Small intestine (tissue), 16 donors: ENCODE measurements around the gene IFIT1. TPM values are rescaled to one million over a fixed set of nuclear protein-coding genes. Genes with fewer than 3 reads are reported as not detected.
A peak's percentile ranks its signal among the peaks of the same experiment; 100 is the strongest.

Experiments
- DNase-seq, 2 donors: peaks; one replicate each; pipeline versions ENCODE4 v3.0.0 to v3.0.0-alpha.2; 2013
- FAIRE-seq: peaks from 2 replicates; lab custom pipeline; 2012; peaks lifted over from hg19 to GRCh38; lab: Jason Lieb, UNC
- H3K27ac ChIP-seq, 3 donors: one replicate each; pipeline ENCODE4 v1.5.1; 2013; ENCODE audit warnings: low read length in 2 of 3, mild to moderate bottlenecking in 2 of 3, control low read depth in 1 of 3, inconsistent platforms in 1 of 3, low read depth in 1 of 3, moderate library complexity in 1 of 3
- H3K27me3 ChIP-seq, 3 donors: one replicate each; pipeline ENCODE4 v1.6.1; 2013; ENCODE audit warnings: low read length in 3 of 3, inconsistent platforms in 1 of 3; ENCODE audit not compliant: control insufficient read depth in 3 of 3, insufficient read depth in 3 of 3
- H3K36me3 ChIP-seq, 3 donors: one replicate each; pipeline ENCODE4 v1.6.1; 2013; ENCODE audit warnings: low read length in 3 of 3, inconsistent platforms in 1 of 3, low read depth in 1 of 3, mild to moderate bottlenecking in 1 of 3, moderate library complexity in 1 of 3; ENCODE audit not compliant: control insufficient read depth in 3 of 3, insufficient read depth in 2 of 3
- H3K4me1 ChIP-seq, 3 donors: one replicate each; pipeline ENCODE4 v1.6.1; 2013; ENCODE audit warnings: low read length in 2 of 3, inconsistent platforms in 1 of 3, low read depth in 1 of 3, mild to moderate bottlenecking in 1 of 3, moderate library complexity in 1 of 3; ENCODE audit not compliant: control insufficient read depth in 3 of 3, insufficient read depth in 2 of 3
- H3K4me3 ChIP-seq, 3 donors: one replicate each; pipeline ENCODE4 v1.5.1; 2013; ENCODE audit warnings: low read length in 3 of 3, control low read depth in 1 of 3, inconsistent platforms in 1 of 3, low read depth in 1 of 3, mild to moderate bottlenecking in 1 of 3, moderate library complexity in 1 of 3
- H3K9me3 ChIP-seq, 2 donors: one replicate each; pipeline ENCODE4 v1.6.1; 2013; ENCODE audit warnings: low read depth in 1 of 2, low read length in 1 of 2; ENCODE audit not compliant: control insufficient read depth in 2 of 2, insufficient read depth in 1 of 2
- WGBS, 3 donors: extraction: QIAGEN DNeasy Blood & Tissue Kit; methylation state at CpG; one replicate each; pipeline ENCODE4 v1.1.7; 2013; 5-methylcytosine and 5-hydroxymethylcytosine counted together
- long read RNA-seq, 10 donors: transcript quantifications; one replicate each; lab custom pipeline, GENCODE V29; 2026
- polyA plus RNA-seq, 4 donors: library from polyadenylated mRNA; stranded (reverse) in 3 of 4; unstranded in 1 of 4; fragments of 200-250 nt in 3 of 4; fragments of 120-200 nt in 1 of 4; gene quantifications; one replicate each; pipeline versions ENCODE4 v1.2.1 to v1.2.3, GENCODE V29; 2013
- donor health status: healthy with polysubstance abuse.
- donor health status: control.
- donor health status: control.
- donor health status: Bipolar disorder and iron deficiency.
- donor health status: healthy.

IFIT1 gene, protein sequence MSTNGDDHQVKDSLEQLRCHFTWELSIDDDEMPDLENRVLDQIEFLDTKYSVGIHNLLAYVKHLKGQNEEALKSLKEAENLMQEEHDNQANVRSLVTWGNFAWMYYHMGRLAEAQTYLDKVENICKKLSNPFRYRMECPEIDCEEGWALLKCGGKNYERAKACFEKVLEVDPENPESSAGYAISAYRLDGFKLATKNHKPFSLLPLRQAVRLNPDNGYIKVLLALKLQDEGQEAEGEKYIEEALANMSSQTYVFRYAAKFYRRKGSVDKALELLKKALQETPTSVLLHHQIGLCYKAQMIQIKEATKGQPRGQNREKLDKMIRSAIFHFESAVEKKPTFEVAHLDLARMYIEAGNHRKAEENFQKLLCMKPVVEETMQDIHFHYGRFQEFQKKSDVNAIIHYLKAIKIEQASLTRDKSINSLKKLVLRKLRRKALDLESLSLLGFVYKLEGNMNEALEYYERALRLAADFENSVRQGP
- polyA plus RNA-seq = 1 to 10 TPM; 1.4 to 7.5 (median 3.1) TPM
- long read RNA-seq, donor 1, transcript IFIT1-201 (2 exons, 1,880 nt) = major isoform, 8 of 8 reads
- long read RNA-seq, donor 1, partial matches to known transcripts = 0 of 8 reads
- long read RNA-seq, donor 1, other reads (novel, unspliced or antisense) = 0 of 8 reads
- long read RNA-seq, donor 2, partial matches to known transcripts = 0 of 1 reads
- long read RNA-seq, donor 2, other reads (novel, unspliced or antisense) = 0 of 1 reads
- long read RNA-seq, donor 3, partial matches to known transcripts = 0 of 1 reads
- long read RNA-seq, donor 3, other reads (novel, unspliced or antisense) = 0 of 1 reads
- long read RNA-seq, donor 4 = 0 reads
- long read RNA-seq, donor 5 = 0 reads
- long read RNA-seq, donor 6 = 0 reads
- long read RNA-seq, donor 7 = 0 reads
- long read RNA-seq, donor 8 = 0 reads
- long read RNA-seq, donor 9 = 0 reads
- long read RNA-seq, donor 10, partial matches to known transcripts = 0 of 3 reads
- long read RNA-seq, donor 10, other reads (novel, unspliced or antisense) = 0 of 3 reads

DNA sequence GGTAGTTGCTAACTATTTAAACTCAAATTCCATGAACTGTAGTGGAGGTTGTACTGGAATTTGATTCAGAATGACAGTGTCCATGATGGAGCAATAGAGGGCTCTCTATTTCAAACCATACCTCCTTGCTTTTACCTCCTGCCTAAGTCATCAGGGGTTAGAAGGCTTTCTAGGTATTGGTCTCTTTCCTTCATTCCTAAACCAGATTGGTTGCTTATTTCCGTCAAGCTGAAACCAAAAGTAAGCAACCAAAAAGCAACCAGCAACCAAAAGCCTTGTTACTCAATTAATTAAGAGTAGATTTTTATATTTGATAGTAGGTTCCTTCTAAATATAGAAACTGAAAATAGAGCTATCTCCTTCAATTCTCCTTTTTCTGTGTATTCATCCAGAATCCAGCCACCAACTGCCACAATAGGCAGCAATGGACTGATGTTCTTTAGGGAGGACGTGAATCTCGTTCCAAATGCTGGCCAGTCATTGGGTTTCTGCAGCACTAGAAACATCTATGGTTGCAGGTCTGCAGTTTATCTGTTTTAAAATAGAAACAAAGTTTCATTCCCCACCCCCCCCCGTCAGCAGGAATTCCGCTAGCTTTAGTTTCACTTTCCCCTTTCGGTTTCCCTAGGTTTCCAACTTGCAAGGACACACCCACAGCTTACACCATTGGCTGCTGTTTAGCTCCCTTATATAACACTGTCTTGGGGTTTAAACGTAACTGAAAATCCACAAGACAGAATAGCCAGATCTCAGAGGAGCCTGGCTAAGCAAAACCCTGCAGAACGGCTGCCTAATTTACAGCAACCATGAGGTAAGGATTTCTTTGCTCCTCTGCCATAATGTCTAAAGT lies at the start of gene IFIT1:
TSS of gene IFIT1 (plus strand) at position 717 of the 850 bp plus-strand sequence. CDS start at position 807, 90 bp downstream.
- no peaks in the 10 kb centered on the region for H3K36me3 ChIP-seq
- peak; percentile 84 to 90 for DNase-seq
- peak; percentile 5 for FAIRE-seq
- 1 to 3% (median 1%) methylated on average over 8 of the region's 8 CpGs for WGBS, 3 donors
- peak within 1 kb of the TSS; percentile 58 to 96 (median 73) for H3K27ac ChIP-seq
- peaks cover 0 to 8% (median 0%) of the 10 kb centered on the region in 3 donors for H3K4me1 ChIP-seq
- no peaks in the 10 kb centered on the region for H3K27me3 ChIP-seq
- peak within 1 kb of the TSS; percentile 20 to 55 (median 46) for H3K4me3 ChIP-seq
- no peaks in the 10 kb centered on the region for H3K9me3 ChIP-seq

DNA sequence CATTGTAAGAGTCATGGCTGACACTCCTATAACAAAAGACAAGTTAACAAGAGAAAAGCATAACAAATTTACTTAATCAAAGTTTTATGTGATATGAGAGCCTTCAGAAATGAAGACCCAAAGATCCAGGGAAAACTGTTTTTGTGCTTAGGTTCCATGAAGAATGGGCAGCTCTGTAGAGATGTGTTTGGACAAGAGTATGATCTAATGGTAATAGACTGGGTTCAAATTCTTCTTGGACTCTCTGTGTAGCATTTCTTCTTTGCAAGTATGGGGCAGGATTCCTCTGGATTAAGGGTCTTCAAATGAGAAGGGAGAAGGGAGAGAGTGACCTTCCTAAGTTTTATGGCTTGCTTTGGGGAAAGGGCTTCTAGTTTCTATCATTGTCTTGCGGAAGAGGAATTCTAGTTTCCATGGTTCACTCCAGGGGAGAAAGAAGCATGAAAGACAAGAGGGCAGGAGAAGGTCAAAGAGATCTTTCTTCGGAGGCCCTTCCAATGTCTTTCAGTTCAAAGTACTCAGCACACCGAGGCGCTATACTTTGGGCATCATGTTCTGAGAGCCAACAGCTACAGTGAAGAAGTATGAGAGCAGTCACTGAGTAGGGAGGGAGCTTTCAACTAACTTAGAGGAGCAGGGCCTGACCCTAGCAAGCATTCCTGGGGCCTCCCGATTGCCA lies 49.2 kb upstream of the IFIT1 start:
- peak overlapping the region in 1 of 3 donors; percentile 5 for H3K27ac ChIP-seq
- no peak overlapping the region for H3K4me3 ChIP-seq
- peaks cover 3 to 5% (median 5%) of the 10 kb centered on the region in 3 donors for H3K36me3 ChIP-seq
- FAIRE-seq (no peak), DNase-seq (no peak)
- peaks cover 4 to 58% (median 5%) of the 10 kb centered on the region in 3 donors for H3K4me1 ChIP-seq
- no peaks in the 10 kb centered on the region for H3K27me3 ChIP-seq
- WGBS, 3 donors = 88 to 94% (median 89%) methylated on average over 5 of the region's 5 CpGs
- no peaks in the 10 kb centered on the region for H3K9me3 ChIP-seq

DNA sequence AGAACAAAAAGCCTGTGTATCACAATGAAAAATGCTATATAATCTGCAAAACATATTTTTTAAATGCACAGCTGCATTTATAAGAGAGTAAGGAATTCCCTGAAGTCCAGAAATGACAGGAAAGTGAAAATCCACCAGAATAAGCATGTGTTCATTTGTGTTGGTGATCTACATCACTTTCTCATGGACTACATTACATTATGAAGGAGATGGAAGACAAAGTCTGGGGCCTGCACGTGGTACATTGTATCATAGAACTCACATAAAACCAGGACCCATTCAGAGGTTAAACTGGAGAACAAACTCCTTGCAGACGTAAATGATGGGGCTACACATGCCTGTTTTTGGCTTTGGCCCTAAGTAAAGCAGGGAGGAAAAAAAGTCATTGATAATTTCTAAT lies 48.3 kb upstream of the IFIT1 start:
- Histone ChIP-seq H3K27me3 (no peaks in the 10 kb centered on the region), H3K9me3 (no peaks in the 10 kb centered on the region), H3K36me3 (peaks cover 0 to 5% (median 0%) of the 10 kb centered on the region in 3 donors), H3K4me1 (peaks cover 4 to 63% (median 4%) of the 10 kb centered on the region in 3 donors), H3K27ac (no peak overlapping the region), H3K4me3 (no peak overlapping the region)
- FAIRE-seq (no peak), DNase-seq (no peak)
- 71 to 77% (median 76%) methylated on average over 2 of the region's 2 CpGs for whole genome bisulfite sequencing, 3 donors

DNA sequence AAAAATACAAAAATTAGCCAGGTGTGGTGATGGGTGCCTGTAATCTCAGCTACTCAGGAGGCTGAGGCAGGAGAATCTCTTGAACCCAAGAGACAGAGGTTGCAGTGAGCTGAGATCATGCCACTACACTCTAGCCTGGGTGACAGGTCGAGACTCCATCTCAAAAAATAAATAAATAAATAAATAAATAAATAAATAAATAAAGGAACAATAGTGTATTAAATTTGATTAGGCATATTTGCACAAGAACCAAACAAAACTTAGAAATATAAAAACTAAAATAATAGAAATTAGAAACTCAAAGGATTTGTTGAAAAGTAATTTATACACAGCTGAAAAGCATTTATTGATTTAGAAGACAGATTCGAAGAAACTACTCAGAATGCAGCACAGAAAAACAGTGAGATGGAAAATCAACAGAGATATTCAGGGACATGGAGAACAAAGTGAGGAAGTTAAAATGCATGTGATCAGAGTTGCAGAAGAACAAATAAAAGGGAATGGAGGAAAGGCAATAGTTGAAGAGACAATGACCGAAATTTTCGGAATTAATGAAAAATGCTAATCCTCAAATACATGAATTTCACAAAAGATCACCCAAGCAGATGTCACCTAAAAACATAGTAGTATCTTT lies 46.9 kb upstream of the IFIT1 start:
- Histone ChIP-seq H3K36me3 (no peaks in the 10 kb centered on the region), H3K27ac (no peak overlapping the region), H3K9me3 (no peaks in the 10 kb centered on the region), H3K4me1 (peaks cover 4 to 63% (median 6%) of the 10 kb centered on the region in 3 donors), H3K4me3 (no peak overlapping the region), H3K27me3 (no peaks in the 10 kb centered on the region)
- DNase-seq (no peak), FAIRE-seq (no peak)
- WGBS, 3 donors = 90 to 95% (median 92%) methylated on average over 4 of the region's 4 CpGs

DNA sequence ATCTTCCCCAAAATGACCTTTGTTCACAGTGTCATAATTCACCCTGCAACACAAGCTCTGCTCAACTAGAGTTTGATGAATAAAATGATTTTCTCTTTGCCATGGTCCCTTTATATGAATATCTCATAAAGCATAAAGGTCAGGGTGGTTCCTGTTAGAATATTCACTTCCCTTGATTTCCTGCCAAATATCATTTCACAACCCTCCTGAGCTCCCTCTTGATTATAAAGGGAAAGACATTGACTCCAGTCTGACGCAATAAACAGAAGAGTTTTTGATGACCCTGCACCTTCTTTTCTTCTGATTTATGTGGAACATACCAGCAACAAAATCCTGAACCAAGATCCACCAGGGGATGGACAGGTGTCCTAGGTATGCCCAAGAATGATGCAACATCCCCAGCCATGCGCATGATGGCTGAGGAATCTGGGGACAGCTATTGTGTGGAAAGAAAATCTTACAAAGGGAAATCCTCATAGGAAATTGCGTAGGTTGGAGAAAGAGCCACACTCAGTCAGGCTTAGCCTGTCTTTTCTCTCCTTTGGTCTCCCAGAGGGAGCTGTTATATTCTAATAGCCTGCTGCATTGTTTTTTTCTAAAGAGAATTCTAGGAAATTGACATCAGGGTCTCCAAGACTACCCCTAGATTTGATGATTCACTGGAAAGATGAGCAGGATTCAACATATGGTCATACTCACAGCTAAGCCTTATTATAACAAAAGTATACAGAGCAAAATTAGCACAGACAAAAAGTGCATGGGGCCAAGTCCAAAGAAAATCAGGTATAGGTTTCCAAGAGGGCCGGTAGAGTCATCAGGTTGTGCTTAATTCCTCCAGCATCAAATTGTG lies 45.8 kb upstream of the IFIT1 start:
- Histone ChIP-seq H3K9me3 (no peaks in the 10 kb centered on the region), H3K4me3 (no peak overlapping the region), H3K4me1 (peaks cover 2 to 66% (median 8%) of the 10 kb centered on the region in 3 donors), H3K27me3 (no peaks in the 10 kb centered on the region), H3K27ac (peak overlapping the region in 2 of 3 donors; percentile 19 to 68), H3K36me3 (no peaks in the 10 kb centered on the region)
- peak; percentile 60 to 79 for DNase-seq
- no peak for FAIRE-seq
- WGBS, 3 donors = 65 to 75% (median 71%) methylated on average over 4 of the region's 4 CpGs

DNA sequence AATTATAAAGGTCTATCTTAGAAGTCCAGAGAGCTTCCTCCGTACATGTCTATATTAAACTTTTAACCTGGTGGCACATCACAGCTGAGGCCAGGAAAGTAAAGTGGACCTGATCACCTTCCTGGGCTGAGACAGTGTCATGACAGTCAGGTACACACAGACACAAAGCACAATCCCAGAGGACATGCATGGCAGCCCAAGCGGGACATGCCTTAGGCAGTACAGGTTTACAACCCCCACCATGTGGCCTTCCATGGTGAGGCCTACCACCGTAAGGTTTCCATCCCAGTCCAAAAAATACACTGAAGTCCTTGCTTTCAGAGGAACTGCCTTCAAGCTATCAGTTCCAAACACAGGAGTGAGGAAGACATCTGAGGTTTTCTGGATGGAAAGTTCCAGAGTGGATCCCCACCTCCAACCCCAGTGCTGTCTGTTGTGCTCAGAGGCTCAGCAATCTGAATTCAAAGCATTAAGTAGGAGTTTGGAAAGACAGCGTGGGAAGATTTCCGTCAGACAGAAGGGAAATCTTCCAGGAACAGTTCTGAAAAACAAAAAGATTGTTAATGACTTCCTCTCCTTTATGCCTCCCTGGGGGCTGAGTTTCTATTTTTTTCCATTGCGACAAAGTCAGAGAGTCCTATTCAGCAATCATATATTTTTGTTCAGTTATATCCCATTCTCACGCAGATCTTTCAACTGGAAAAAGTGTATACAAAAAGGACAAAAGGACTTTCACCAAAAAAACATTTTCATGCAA lies 44.5 kb upstream of the IFIT1 start:
- DNase-seq (no peak), FAIRE-seq (no peak)
- Histone ChIP-seq H3K36me3 (no peaks in the 10 kb centered on the region), H3K9me3 (no peaks in the 10 kb centered on the region), H3K27me3 (no peaks in the 10 kb centered on the region), H3K4me3 (no peak overlapping the region), H3K4me1 (peaks cover 0 to 73% (median 10%) of the 10 kb centered on the region in 3 donors), H3K27ac (peak overlapping the region in 1 of 3 donors; percentile 66)
- 75 to 92% (median 84%) methylated on average over 7 of the region's 7 CpGs for WGBS, 3 donors
